Heart left ventricle (tissue), 13 donors: ENCODE measurements around the gene PLCH1.

ENCODE experiments used
- POLR2A ChIP-seq, 2 donors: fragments of 450-650 bp; IDR thresholded peaks; one replicate each; pipeline ENCODE4 v1.6.1; 2017; ENCODE audit warnings: antibody characterized with exemption in 2 of 2, mild to moderate bottlenecking in 2 of 2, moderate library complexity in 2 of 2
- TF ChIP-seq, protein P1 (sequence below), 12 donors: fragments of 200-600 bp; sonication (generic) in 4 of 12; IDR thresholded peaks; one replicate each; pipeline versions ENCODE4 v1.5.0 to v1.8.0; 2018 to 2022; ENCODE audit warnings: antibody characterized with exemption in 12 of 12, mild to moderate bottlenecking in 5 of 12
- donor health status: ischemic (EF 13 %, LVEDD 7.1; RV severe dilation, severe dysfunction).
- donor health status: DM: no; HTN: yes; CAD: no.
- donor health status: DM: no; HTN: no; CAD: no.
- donor health status: ischemic (EF 25% LVEDD 6.9; RV normal size, moderate dysfunction).
- donor health status: ischemic (EF 25% LVEDD 5.7; RV mildly dilated, moderate dysfunction).
- donor health status: ischemic (EF 35%, LVEDD 5.7; RV mildly dilated, moderate dysfunction).
- donor health status: nonischemic (EF 11% LVEDD 7.7; RV severe dilation, severe dysfunction).
- donor health status: DM: yes; HTN: yes; CAD: no.
- donor health status: PGD.
- donor health status: ischemic (EF 29% LVEDD 5.4; RV normal size, mild dysfunction).
- donor health status: nonischemic (EF 23%, LVEDD 6.1; RV moderate dilation, normal function).

DNA sequence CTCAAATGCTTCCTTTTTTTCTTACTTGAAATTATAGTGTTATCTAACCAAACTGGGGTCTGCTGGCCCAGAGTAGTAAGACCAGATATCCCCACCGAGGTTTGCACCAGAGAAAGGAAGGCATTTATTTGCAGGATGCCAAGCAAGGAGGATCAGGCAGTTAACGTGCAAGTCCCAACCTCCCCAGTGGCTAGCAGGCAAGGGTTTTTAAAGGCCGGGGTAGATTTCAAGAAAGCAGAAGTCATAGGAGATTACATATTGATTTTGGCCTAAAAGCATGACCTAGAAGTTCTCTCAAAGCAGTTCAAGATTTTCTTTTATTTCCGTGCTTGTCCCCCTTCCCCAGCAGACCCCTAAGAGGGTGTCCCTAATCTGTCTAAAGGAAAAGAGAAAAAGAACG is 418.6 kb downstream of the PLCH1 start:
- TF ChIP-seq, protein P1, sequence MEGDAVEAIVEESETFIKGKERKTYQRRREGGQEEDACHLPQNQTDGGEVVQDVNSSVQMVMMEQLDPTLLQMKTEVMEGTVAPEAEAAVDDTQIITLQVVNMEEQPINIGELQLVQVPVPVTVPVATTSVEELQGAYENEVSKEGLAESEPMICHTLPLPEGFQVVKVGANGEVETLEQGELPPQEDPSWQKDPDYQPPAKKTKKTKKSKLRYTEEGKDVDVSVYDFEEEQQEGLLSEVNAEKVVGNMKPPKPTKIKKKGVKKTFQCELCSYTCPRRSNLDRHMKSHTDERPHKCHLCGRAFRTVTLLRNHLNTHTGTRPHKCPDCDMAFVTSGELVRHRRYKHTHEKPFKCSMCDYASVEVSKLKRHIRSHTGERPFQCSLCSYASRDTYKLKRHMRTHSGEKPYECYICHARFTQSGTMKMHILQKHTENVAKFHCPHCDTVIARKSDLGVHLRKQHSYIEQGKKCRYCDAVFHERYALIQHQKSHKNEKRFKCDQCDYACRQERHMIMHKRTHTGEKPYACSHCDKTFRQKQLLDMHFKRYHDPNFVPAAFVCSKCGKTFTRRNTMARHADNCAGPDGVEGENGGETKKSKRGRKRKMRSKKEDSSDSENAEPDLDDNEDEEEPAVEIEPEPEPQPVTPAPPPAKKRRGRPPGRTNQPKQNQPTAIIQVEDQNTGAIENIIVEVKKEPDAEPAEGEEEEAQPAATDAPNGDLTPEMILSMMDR (IDR thresholded peaks at IDR 0.05), result no peak
- TF ChIP-seq POLR2A (IDR thresholded peaks at IDR 0.05), result no peak
